ENCODE measurements around the gene ETV6.

ETV6 gene

DNA sequence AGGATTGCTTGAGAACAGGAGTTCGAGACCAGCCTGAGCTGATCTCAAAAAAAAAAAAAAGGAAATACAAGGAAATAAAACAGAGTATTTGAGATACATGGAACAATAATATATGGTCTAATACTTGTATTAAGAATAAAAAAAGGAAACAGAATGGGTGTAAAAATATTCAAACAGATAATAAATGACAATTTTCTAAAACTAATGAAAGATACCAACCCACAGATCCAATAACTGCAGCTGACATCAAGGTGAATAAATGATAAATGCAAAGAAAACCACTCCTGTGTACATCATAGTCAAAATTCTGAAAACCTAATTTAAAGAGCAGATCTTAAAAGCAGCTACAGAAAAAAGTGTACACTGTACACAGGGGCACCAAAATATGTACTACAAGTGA, 4.1 kb upstream of the ETV6 start:
- DNase-seq (ENCODE audit: low read depth) = no peak

GRCh38 chr12:11648514-11649412, 711 bp upstream of the ETV6 start:
- peak; percentile 71 for DNase-seq (ENCODE audit: low read depth)

DNA sequence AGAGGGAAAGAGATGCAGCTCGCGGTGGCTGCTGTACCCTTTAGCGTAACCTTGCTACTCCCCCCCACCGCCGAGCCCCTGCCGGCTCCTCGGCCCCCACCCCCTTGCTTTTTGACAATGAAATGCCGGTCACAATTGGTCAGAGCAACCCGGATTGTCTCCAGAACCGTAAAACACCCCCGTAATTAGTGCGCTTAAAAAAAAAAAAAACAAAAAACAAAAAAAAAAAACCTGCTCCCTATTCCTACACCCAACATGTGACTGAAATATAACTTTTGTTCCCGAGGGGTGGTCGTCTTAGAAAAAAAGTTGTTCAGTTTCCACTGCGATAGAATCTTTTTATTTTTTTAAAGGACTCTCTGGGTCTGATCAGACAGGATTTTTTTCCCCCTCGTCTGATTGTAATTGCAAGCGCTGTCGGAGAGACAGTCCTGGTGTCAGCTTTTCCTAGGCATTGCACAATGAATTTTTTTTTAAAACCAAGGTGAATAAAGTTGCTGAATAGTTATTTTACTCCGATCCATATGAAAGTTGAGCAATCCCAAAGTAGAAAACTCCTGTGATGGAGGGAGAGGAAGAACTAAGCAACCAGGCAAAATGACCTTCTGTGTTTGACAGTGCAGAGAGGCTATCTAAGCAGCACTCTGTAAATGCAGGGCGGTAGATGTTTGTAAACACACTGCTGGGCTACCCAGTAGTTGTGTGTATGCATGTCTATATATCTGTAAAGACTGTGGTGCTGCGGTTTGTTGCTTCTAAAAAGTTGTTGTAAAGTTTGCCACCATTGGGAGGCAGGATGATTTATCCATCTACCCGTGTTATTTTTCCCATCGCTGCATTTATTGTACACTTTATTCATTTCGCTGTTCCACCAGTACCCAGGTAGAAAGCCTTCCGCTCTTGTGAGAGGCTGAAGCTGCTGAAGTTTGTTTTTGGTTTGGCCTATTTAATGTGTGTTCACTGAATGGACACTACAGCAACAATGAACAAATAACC, 1.1 kb downstream of the ETV6 start:
- DNase-seq (ENCODE audit: low read depth) = no peak

GRCh38 chr12:11651381-11651780, 1.9 kb downstream of the ETV6 start:
- no peak for DNase-seq (ENCODE audit: low read depth)

DNA sequence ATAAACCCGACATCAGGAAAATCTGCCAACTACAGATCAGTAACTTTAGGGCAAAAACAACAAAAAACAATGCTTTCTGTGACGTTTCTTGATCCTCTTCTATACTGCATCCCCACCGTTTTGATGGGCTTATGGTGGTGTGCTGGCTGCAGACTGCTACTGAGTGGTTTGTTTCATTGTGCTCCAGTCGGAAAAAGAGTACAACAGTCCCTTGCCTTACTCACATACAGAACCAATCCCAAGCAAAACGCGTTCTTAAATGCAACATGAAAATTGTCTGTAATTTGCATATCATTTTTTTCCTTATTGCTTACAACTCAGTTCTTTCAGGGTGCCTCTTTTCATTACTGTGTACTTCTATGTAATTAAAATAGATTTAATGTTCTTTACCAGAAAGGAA, 2.3 kb downstream of the ETV6 start:
- no peak for DNase-seq (ENCODE audit: low read depth)

DNA sequence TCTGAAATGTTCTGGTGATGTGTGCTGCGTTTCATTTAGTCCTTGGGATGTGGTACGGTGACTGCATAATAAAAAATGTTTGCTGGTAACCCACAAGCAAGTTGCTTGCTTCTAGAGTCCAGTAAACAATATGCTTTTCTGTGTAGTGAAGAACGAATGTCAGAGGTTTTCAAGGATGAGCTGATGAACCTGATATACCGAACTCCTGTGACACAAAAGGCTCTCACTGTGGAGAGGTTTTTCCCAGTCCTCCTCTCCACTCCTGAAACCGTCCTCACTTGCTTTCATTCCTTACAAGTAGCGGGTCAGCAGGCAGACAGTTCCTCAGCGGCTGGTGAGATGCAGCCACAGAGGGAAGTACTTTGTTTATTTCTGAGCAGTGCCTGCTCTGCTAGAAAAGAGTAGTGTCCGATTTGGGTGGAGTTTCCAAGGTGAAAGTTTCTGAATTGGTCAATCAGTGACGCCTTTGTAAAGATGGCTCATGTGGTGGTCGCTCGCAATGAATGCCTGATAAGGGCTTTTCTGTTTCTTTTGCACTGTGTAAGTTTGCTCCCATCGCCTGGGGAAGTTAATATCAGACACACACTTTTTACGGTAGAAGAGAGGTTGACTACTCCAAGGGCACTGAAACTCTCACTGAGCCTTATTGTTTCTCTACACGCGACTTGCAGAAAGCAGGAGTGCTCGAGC, 3.0 kb downstream of the ETV6 start:
- DNase-seq (ENCODE audit: low read depth) = no peak

- DNase-seq (ENCODE audit: low read depth) = no peak
Observed at GRCh38 chr12:11653215-11653753, 3.8 kb downstream of the ETV6 start.

DNA sequence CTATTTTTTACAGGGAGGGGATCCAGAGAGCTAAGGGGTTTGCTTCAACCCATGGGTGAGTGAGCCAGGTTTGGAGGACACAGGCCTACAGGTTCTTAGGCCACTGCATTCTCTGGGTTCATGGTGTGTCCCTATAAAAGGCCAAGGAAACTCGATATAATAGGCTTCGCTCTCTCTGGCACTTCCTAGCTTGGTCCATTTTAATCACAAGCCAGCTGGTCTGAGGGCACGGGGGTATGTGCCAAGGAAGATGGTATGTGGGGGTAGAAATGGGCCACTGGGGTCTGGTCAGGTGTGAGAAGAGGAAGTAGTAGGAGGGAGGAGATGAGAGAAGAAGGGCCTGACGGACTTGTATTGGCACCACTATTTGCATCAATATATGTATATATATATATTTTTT, 4.9 kb downstream of the ETV6 start:
- no peak for DNase-seq (ENCODE audit: low read depth)

DNA sequence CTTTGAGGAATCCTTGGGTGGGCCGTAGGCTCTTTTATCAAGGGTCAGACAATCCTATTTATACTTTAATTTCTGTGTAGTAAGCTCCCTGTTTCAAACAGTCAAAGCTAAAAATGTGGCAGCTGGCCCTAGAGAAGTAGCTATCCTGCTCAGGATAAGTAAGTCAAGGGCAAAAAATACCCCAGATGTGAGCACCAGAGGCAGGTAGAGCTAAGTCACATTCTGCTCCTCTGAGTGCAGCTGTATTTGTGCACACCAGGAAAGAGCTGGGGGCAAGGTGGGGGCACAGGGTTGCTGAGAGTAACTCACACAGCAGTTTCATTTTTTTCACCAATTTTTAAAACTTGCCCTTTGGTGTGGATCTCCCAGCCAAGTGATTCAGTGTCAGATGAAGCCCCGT, 5.3 kb downstream of the ETV6 start:
- no peak for DNase-seq (ENCODE audit: low read depth)

DNA sequence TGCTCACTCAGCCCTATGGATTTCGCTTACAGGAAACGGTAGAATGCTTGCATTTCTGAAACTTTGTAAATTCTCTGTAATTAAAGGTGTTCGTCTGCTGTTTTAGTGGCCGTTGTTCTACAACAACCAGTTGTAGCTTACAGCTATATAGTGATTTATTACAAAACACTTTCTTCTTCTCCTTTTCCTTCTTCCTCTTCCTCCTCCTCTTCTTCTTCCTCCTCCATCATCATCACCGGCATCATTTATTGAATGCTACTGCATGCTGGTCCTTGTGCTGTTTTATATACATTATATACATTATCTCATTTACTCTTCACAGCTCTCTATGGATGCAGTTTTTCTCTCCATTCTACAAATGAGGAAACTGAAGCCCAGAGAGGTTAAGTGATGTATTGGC, 6.4 kb downstream of the ETV6 start:
- no peak for DNase-seq (ENCODE audit: low read depth)

DNA sequence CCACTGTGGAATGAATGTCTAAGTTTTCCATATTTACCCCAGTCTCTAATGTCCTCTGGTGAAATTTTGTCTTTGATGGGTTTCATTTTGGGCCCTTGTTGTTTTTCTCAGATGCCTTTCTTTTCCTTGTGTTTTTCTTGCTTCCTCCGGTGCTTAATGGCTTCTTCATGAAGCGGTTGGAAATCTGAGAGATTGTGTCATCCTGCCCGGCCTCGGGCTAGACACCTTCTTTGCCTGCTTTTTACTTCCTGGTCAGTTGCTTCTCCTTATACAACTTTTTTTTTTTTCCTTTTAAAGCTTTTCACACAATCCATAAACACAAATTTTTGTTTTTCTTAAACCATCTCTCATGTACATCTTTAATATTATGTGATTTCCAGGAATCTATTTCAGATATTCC, 7.1 kb downstream of the ETV6 start:
- DNase-seq (ENCODE audit: low read depth) = no peak

GRCh38 chr12:11657511-11657910, 8.0 kb downstream of the ETV6 start:
- no peak for DNase-seq (ENCODE audit: low read depth)

DNA sequence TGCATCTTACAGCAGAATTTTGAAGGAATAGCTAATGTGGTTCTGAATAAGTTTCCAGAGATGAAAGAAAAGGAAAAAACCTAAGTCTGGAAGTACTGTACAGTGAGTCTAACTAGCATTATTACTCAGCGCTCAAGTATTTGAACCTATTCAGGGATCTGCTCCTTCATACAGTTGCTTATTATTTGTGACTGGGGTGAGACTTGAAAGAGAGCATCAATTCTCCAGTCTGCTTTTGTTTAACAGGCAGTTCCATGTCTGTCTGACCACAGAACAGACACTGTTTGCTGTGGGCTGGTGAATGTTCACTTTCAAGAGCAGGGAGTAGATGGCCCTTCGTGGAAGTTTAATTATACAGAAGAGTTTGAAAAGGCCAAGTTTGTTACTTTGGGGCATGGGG, 9.3 kb downstream of the ETV6 start:
- DNase-seq (ENCODE audit: low read depth) = no peak

DNA sequence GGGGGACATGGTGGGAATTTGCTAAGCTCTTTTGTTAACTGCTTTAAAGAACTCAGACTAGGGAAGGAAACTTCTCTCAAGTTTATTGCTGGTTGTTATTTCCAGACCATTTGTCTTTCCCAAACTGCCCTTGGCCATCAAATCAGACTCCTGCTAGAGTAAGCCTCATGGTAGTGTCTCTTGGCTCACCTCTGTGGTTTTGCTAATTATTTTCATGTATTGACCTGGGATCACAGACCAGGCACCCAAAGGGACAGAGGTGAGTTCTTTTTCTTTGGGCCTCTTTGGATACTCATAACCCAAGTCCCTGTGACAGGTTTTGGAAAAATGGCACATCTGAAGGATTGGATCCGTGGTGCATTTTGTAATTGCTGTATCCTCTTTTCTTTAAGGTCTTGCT, 11.2 kb downstream of the ETV6 start:
- DNase-seq (ENCODE audit: low read depth) = no peak

DNA sequence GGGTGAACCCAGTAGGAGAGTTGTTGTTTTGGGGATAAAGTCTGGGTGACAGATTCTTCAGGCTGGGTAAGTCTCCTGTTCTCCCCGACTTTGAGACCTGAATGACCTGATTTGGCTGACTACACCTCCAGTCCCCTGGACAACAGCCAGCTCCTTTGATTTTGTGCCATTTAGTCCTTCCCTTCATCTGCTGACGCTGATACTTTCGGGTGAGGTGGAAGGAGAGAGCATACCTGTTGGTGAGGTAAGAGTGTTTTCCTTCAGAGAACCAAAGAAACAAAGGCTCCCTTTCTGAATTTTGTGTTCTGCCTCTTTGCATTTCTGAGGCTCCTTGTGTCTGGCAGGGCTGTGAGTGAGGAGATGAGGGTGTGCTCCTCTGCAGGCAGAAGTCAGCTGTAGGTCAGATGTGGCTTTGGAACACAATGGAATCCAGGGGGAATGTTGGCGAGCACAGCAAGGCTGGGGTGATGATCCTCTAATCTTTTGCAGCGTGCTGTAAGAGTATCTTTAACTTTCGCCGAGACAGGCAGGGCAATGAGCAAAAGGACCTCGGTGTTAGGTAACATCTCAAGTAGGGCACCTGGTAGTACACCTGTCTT, 12.1 kb downstream of the ETV6 start:
- no peak for DNase-seq (ENCODE audit: low read depth)

DNA sequence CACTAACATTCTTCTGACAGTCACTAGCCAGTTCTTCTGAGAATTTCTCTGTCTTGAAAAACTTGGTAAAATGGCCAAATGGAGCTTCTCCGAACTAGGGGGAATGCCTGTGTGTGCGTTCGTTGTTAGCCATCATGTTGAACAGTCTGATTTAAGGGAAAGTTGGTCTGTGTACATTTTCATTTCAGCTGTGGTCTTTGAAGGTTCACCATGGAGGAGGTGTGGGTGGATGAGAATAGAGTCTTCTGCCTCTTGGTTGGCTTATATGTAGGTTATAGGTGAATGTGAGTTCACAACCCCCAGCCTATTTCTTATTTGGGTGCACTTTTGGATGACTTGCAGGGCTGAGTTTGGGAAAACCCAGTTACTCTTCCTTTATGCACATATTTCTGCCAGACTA, 12.9 kb downstream of the ETV6 start:
- DNase-seq (ENCODE audit: low read depth) = no peak

- DNase-seq (ENCODE audit: low read depth) = no peak
Observed at GRCh38 chr12:11663130-11663529, 13.7 kb downstream of the ETV6 start.

DNA sequence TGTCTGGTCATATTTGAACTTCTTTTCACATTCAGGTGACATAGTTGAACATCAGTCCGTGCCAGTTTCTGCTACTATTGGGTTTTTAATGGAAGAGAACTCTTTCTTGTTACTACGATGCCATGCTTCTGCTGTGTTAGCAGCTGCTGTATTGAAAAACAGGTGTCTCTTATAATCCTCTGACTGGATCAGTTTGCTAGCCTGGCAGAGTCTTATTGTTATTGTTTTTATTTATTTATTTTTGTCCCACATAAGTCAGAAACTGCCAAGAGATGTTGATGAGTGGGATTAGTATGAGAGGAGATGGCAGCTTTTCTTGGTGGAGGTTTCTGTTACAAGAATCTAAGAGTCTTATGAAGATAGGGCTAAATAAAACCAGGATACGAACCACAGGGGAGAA, 14.6 kb downstream of the ETV6 start:
- no peak for DNase-seq (ENCODE audit: low read depth)

GRCh38 chr12:11666131-11667050, 16.9 kb downstream of the ETV6 start:
- no peak for DNase-seq (ENCODE audit: low read depth)

GRCh38 chr12:11667171-11667570, 17.7 kb downstream of the ETV6 start:
- no peak for DNase-seq (ENCODE audit: low read depth)

DNA sequence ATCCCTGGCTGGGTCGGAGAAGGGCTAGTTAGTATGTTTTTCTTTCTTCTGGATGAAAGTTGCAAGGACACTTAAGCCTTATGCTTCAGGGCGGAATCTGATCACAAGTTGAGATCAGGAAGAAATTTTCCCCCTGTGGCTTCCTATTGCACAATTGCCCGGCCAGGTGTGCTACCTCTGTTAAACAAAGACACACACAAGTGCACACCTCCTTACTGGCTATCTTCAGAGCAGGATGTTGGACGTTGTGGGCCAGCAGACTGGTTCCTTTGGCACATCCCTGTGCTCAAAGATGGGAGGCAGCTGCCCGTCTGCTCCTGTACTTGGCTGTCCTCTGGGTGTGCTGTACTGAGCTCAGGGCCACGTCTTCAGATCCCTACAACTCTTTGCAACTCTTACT, 19.1 kb downstream of the ETV6 start:
- DNase-seq (ENCODE audit: low read depth) = no peak
